C4-2B (cell line): ENCODE measurements around the gene GPC5.

Experiments used
- CTCF ChIP-seq: fragments of 450-650 bp; conservative IDR thresholded peaks from 2 replicates; pipeline ENCODE4 v1.5.1; 2017; ENCODE audit warnings: mild to moderate bottlenecking
- ZFX ChIP-seq: fragments of 450-650 bp; IDR thresholded peaks from 2 replicates; pipeline ENCODE4 v1.6.1; 2017

GRCh38 chr13:92012787-92013186 is 614.4 kb downstream of the GPC5 start:
- TF ChIP-seq CTCF (no peak), ZFX (no peak)
